ENCODE results near the gene CTDNEP1. TPM values are rescaled to one million over a fixed set of nuclear protein-coding genes. Genes with fewer than 3 reads are reported as not detected.

Gene CTDNEP1
- total and polyA plus RNA-seq, 12 donors, result 30.3 to 177 (median 105) TPM

DNA sequence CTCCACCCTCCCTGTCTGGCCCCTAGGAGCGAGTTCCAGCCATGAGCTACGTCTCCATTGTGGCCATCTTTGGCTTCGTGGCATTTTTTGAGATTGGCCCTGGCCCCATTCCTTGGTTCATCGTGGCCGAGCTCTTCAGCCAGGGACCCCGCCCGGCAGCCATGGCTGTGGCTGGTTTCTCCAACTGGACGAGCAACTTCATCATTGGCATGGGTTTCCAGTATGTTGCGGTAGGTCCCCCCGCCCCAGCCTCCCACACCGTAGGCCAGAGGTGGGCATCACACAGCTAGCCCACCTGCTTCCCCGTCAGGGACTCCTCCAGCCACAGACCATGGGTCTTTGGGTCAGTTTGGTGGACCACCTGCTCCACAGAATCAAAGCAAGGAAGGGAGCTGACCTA, 34.1 kb upstream of the CTDNEP1 start:
- H3K27ac ChIP-seq, result no peak overlapping the region
- peaks cover 7% of the 10 kb centered on the region for H3K27me3 ChIP-seq
- intact Hi-C loops (cut with DNase I), result no loop called here
- no peaks in the 10 kb centered on the region for H3K36me3 ChIP-seq (replicated peaks in 1 of 2)
- H3K4me3 ChIP-seq, result no peak overlapping the region
- no peak for DNase-seq
- TF ChIP-seq, protein P1, sequence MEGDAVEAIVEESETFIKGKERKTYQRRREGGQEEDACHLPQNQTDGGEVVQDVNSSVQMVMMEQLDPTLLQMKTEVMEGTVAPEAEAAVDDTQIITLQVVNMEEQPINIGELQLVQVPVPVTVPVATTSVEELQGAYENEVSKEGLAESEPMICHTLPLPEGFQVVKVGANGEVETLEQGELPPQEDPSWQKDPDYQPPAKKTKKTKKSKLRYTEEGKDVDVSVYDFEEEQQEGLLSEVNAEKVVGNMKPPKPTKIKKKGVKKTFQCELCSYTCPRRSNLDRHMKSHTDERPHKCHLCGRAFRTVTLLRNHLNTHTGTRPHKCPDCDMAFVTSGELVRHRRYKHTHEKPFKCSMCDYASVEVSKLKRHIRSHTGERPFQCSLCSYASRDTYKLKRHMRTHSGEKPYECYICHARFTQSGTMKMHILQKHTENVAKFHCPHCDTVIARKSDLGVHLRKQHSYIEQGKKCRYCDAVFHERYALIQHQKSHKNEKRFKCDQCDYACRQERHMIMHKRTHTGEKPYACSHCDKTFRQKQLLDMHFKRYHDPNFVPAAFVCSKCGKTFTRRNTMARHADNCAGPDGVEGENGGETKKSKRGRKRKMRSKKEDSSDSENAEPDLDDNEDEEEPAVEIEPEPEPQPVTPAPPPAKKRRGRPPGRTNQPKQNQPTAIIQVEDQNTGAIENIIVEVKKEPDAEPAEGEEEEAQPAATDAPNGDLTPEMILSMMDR (IDR thresholded peaks at IDR 0.05), result no peak
- no peak for TF ChIP-seq POLR2A (IDR thresholded peaks at IDR 0.05)
- H3K4me1 ChIP-seq (replicated peaks in 1 of 2), result peaks cover 17 to 20% of the 10 kb centered on the region in 2 donors
- WGBS, 4 donors, result 89 to 94% (median 91%) methylated on average over 2 to 12 of the region's 12 CpGs
- no peaks in the 10 kb centered on the region for H3K9me3 ChIP-seq (replicated peaks in 1 of 3)

DNA sequence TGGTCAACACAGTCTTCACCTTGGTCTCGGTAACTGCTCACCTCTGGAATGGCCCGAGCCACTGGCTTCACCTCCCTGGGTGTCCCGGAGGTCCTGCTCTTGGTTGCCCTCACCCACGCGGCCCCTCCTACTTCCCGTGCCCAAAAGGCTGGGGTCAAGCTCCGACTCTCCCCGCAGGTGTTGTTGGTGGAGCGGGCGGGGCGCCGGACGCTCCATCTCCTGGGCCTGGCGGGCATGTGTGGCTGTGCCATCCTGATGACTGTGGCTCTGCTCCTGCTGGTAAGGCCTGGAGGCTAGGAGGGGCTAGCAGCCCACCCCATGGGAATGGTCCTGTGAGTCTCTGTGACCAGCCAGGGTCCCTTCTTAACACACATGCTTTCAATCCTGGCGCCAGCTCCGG, 33.4 kb upstream of the CTDNEP1 start:
- Histone ChIP-seq H3K4me1 (replicated peaks in 1 of 2) (peaks cover 18 to 21% of the 10 kb centered on the region in 2 donors), H3K4me3 (no peak overlapping the region), H3K27me3 (peaks cover 3% of the 10 kb centered on the region), H3K27ac (no peak overlapping the region), H3K9me3 (replicated peaks in 1 of 3) (no peaks in the 10 kb centered on the region), H3K36me3 (replicated peaks in 1 of 2) (no peaks in the 10 kb centered on the region)
- DNase-seq, result no peak
- intact Hi-C loops (cut with DNase I), result loop anchor here in 1 of 2 donors (5.0 kb wide), 1 partner anchor 57 kb away; no protein-coding TSS in a partner anchor
- WGBS, 4 donors, result 91 to 97% (median 95%) methylated on average over 10 to 16 of the region's 16 CpGs
- TF ChIP-seq, protein P1 (IDR thresholded peaks at IDR 0.05), result no peak
- no peak for TF ChIP-seq POLR2A (IDR thresholded peaks at IDR 0.05)

DNA sequence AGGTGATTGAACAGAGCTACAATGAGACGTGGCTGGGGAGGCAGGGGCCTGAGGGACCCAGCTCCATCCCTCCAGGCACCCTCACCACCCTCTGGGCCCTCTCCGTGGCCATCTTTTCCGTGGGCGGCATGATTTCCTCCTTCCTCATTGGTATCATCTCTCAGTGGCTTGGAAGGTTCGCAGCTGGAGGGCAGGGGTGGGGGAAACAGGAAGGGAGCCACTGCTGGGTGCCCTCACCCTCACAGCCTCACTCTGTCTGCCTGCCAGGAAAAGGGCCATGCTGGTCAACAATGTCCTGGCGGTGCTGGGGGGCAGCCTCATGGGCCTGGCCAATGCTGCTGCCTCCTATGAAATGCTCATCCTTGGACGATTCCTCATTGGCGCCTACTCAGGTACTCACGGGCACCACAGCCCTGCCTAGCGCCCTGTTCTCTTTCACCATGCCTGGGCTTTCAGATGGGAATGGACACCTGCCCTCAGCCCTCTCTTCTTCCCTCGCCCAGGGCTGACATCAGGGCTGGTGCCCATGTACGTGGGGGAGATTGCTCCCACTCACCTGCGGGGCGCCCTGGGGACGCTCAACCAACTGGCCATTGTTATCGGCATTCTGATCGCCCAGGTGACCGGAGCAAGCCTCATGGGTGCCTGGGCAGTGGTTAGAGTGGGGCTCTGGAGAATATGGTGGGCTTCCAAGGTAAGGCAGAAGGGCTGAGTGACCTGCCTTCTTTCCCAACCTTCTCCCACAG, 32.1 kb upstream of the CTDNEP1 start:
- no peak overlapping the region for H3K27ac ChIP-seq
- TF ChIP-seq, protein P1 (IDR thresholded peaks at IDR 0.05), result no peak
- TF ChIP-seq POLR2A (IDR thresholded peaks at IDR 0.05), result no peak
- no peaks in the 10 kb centered on the region for H3K9me3 ChIP-seq (replicated peaks in 1 of 3)
- H3K27me3 ChIP-seq, result no peaks in the 10 kb centered on the region
- DNase-seq, result no peak
- no peak overlapping the region for H3K4me3 ChIP-seq
- intact Hi-C loops (cut with DNase I), result loop anchor here in 1 of 2 donors (5.0 kb wide), 1 partner anchor 59 kb away; no protein-coding TSS in a partner anchor
- H3K36me3 ChIP-seq (replicated peaks in 1 of 2), result no peaks in the 10 kb centered on the region
- WGBS, 4 donors, result 76 to 92% (median 88%) methylated on average over 8 to 18 of the region's 18 CpGs
- peaks cover 18 to 21% of the 10 kb centered on the region in 2 donors for H3K4me1 ChIP-seq (replicated peaks in 1 of 2)

DNA sequence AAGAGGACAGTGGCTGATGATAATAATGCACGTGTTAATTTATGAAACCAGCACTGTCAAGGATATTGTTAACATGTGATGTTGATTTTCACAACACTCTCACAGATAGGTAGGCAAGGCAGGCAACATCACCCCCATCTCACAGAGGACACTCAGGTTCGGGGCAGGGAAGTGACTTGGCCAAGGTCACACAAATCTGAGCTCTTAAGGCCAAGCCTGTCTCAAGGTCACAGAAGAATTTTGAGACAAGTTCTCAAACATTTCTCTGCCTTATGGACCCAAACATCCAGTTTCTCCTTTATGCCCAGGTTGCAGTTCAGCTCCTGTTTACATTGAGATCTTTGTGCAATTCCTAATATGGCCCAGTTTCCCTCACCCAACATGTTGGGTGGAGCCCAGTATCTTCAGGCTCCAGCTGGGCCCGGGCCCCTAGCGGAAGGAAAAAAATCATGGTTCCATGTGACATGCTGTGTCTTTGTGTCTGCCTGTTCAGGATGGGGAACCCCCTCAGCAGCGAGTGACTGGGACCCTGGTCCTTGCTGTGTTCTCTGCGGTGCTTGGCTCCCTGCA, 31.3 kb upstream of the CTDNEP1 start:
- Histone ChIP-seq H3K27me3 (no peaks in the 10 kb centered on the region), H3K36me3 (replicated peaks in 1 of 2) (no peaks in the 10 kb centered on the region), H3K27ac (peak overlapping the region in 1 of 5 donors; percentile 92), H3K9me3 (replicated peaks in 1 of 3) (no peaks in the 10 kb centered on the region), H3K4me3 (peak overlapping the region in 1 of 4 donors; percentile 59), H3K4me1 (replicated peaks in 1 of 2) (peaks cover 18 to 21% of the 10 kb centered on the region in 2 donors)
- TF ChIP-seq, protein P1 (IDR thresholded peaks at IDR 0.05), result no peak
- no peak for TF ChIP-seq POLR2A (IDR thresholded peaks at IDR 0.05)
- intact Hi-C loops (cut with DNase I), result loop anchor here in 1 of 2 donors (5.0 kb wide), 1 partner anchor 59 kb away; no protein-coding TSS in a partner anchor
- DNase-seq, result no peak
- 55 to 64% (median 59%) methylated on average over 5 to 6 of the region's 6 CpGs for WGBS, 4 donors
